Right lobe of liver (tissue), 4 donors: ENCODE measurements around the gene CYGB.

Source experiments
- CTCF ChIP-seq, 4 donors: fragments of 200-600 bp in 3 of 4; fragments of 450-650 bp in 1 of 4; IDR thresholded peaks; one replicate each; pipeline versions ENCODE4 v1.5.1 to v1.8.0; 2016 to 2022; ENCODE audit warnings: antibody characterized with exemption in 4 of 4, mild to moderate bottlenecking in 2 of 4
- POLR2A ChIP-seq: fragments of 450-650 bp; IDR thresholded peaks from one replicate; pipeline ENCODE4 v1.6.1; 2017; ENCODE audit warnings: antibody characterized with exemption, mild to moderate bottlenecking
- donor health status: DM: no; HTN: no; CAD: no.
- donor health status: DM: no; HTN: no; CAD: no.
- donor health status: DM: no; HTN: yes; CAD: no.

GRCh38 chr17:76556765-76557367 lies 19.4 kb upstream of the CYGB start:
- TF ChIP-seq POLR2A (no peak), CTCF (IDR thresholded peaks at IDR 0.05) (no peak)
